Cardiac fibroblast (primary cell): ENCODE results near the gene MB.
A peak's percentile ranks its signal among the peaks of the same experiment; 100 is the strongest.
"Not testable (repeated sequence)": the region's sequence is repeated elsewhere in the genome, so short reads cannot be mapped to it uniquely, and the experiment has no call there.

Source experiments
- DNase-seq, 2 donors: peaks; one replicate each; pipeline versions ENCODE4 v3.0.0 to v3.0.0-alpha.2; 2010; ENCODE audit warnings: low read depth in 2 of 2
- H3K4me3 ChIP-seq, 2 donors: replicated peaks in 1 of 2; 1 replicate in 1 of 2; 2 replicates in 1 of 2; pipeline ENCODE4 v1.5.1; 2011; ENCODE audit warnings: low read depth in 2 of 2, low read length in 2 of 2, mild to moderate bottlenecking in 2 of 2, moderate library complexity in 1 of 2
- CTCF ChIP-seq: IDR thresholded peaks from one replicate; pipeline ENCODE4 v1.5.1; 2011; ENCODE audit warnings: low read depth, mild to moderate bottlenecking, low read length, inconsistent platforms

Gene MB

GRCh38 chr22:35624547-35624946 lies 7.4 kb upstream of the MB start:
- TF ChIP-seq CTCF, result no peak

GRCh38 chr22:35623885-35624284 lies 6.8 kb upstream of the MB start:
- not testable (repeated sequence) for H3K4me3 ChIP-seq, DNase-seq

More at GRCh38 chr22:35624547-35624946, 7.4 kb upstream of the MB start:
- DNase-seq, result no peak
- no peak overlapping the region for H3K4me3 ChIP-seq

DNA sequence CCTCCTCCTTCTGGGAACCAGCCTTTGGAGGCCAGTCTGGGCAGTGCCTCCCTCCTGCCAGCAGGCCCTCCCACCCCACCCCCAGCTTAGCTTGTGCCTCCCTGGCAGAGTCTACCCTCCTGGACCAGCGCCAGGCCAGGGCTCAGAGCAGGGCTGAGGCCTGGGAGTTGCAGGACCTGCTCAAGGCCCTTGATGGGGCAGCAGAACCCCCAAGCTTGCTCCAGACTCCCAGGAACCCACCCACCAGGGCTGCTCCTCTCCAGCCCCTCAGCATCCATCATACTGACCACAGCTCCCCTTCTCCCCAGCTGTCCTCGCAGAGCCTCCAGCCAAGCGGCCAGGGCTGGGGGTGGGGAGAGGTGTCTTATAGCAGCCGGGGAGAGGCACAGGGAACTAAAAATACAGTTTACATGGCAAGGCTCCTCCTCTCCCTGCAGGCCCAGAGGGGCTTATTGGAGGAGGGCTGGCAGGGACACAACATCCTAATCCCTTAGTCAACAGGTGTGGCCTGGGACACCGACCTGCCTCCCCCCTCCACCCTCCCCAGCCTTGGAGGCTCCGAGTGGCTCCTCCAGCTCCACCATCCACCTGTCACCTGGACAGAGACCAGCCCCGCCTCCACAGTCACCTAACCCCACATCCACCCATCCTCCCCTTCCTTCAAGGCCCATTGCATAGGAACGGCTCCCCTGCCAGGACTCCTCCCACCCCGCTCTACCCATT lies 5.2 kb upstream of the MB start:
- no peak for DNase-seq
- no peak for TF ChIP-seq CTCF
- no peak overlapping the region for H3K4me3 ChIP-seq

GRCh38 chr22:35621451-35621850 lies 4.3 kb upstream of the MB start:
- no peak overlapping the region for H3K4me3 ChIP-seq
- DNase-seq, result peak in 1 of 2 donors; percentile 76
- no peak for TF ChIP-seq CTCF

- no peak for TF ChIP-seq CTCF
- no peak overlapping the region for H3K4me3 ChIP-seq
- peak; percentile 37 to 54 for DNase-seq
Observed at GRCh38 chr22:35620624-35621251, 3.6 kb upstream of the MB start.

GRCh38 chr22:35619336-35620094 lies 2.4 kb upstream of the MB start:
- no peak for DNase-seq
- H3K4me3 ChIP-seq, result no peak overlapping the region
- no peak for TF ChIP-seq CTCF
